GM18951 (cell line): ENCODE results near the gene CABYR.

Experiments used
- POLR2A ChIP-seq: IDR thresholded peaks from 4 replicates; pipeline ENCODE4 v1.6.1; 2011; ENCODE audit warnings: mild to moderate bottlenecking; ENCODE audit not compliant: insufficient read length, insufficient read depth; ENCODE audit errors: extremely low read depth
- in situ Hi-C: fragments of 300-500 bp; cut with MboI; formaldehyde crosslinking; loops from one replicate; pipeline ENCODE4 v1.12.0; 2022; ENCODE audit warnings: low sequenced_read_pairs, mixed read lengths, inconsistent platforms; ENCODE audit not compliant: unreplicated experiment

The CABYR gene, protein sequence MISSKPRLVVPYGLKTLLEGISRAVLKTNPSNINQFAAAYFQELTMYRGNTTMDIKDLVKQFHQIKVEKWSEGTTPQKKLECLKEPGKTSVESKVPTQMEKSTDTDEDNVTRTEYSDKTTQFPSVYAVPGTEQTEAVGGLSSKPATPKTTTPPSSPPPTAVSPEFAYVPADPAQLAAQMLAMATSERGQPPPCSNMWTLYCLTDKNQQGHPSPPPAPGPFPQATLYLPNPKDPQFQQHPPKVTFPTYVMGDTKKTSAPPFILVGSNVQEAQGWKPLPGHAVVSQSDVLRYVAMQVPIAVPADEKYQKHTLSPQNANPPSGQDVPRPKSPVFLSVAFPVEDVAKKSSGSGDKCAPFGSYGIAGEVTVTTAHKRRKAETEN

DNA sequence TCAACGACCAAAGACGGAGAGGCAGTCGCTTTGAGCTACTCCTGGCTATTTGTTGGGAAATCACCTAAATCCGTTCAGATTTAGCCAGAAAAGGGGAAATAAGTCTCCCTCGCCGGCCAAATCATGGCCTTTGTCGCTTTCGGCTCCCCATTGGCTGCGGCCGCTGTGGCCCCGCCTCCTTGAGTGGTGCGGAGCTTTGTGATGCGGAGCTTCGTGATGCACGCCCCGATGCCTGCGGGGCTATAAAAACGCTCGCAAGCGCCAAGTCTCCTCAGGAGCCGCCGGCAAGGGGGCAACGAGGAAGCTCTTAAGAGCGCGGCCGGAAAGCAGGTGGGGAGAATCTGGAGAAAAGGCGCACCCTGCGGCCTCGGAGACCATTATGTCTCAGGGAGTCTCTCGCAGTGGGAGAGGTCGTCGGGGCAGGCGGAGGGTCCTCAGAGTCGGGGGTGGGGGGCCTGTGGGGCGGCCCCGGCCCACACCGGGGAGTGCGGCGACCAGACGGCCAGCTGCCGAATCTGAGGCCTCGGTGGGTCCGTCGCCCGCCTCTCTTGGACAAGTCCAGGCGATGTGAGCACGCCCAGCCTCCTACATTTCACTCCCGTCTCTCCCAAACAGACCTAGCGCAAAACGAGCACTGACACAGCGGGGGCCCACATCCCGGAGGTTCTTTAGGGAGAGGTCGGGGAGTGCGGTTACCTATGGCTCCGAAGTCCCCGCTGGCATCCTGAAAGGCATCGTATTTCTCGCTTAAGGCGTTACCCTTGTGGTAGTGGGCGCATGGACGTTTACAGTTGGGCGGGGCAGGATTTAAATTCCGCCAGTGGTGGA is at the start of gene CABYR:
TSS of gene CABYR (plus strand) at position 274 of the 828 bp plus-strand sequence. CDS start 4,053 bp downstream, outside the sequence.
- in situ Hi-C loops = no loop called here

DNA sequence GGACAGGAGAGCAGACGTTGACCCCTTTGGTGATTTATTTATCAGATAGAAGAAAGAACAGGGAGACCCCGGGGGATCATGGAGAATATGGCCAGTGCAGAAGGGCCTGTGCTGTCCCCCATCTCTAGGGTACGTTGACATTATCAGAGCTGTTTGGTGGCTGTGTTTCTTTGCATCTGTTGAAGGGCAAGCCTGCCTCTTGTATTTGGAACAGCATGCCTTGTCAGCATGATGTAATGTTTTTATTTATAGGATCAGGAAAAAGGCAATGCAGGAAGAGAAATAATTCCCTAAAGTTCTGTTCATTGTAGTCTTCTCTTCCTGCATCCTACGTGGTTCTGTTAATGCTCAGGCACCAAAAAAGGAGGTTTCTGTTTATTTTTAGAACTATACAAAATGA is 49.8 kb upstream of the CABYR start:
- in situ Hi-C loops = no loop called here
- no peak for TF ChIP-seq POLR2A

More for the DNA sequence above, at the start of gene CABYR:
- peak; percentile 53 for TF ChIP-seq POLR2A

DNA sequence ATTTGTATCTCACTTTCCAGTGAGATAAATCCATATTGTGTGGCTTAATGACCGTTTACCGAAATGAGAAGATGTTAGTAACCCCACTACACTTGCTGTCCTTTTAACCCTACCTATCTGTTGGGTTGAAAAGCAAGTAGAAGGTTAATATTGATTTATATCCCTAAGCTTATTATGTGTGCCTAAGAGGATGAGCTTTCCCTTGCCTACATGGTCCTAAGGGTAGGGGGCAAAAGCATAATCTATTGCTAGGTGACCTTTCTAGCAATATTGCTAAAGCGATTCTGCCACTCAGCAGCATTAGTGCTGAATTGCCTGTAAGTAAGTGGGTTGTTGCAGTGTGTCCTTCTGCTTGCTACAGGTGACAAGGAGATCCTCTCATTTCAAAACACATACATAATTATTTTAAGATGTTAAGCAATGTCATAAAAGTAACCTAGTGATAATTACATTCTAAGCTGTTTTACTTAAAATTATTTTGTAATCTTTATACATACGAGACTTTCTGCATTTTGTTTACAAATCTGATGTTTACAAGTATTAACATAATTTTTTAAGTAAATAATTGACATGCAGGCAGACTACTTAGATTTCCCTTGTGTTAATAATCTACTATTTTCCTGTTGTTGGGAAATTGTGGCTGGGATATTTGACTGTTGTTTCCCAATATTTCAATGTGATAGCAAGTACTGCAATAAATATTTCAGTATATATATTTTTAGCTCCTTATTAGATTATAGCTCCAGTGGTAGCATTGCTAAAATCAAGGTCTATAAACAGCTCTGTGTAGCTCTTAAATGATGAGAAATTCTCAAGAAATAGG is 49.1 kb upstream of the CABYR start:
- no peak for TF ChIP-seq POLR2A
- in situ Hi-C loops = no loop called here

DNA sequence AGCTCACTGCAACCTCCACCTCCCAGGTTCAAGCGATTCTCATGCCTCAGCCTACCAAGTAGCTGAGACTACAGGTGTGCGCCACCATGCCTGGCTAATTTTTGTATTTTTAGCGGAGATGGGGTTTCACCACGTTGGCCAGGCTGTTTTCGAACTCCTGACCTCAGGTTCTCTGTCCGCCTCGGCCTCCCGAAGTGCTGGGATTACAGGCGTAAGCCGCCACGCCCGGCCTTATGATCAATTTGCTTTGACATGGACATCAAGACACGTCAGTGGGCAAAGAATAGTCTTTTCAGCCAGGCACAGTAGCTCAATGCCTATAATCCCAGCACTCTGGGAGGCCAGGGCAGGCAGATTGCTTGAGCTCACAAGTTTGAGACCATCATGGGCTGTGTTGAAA is 48.0 kb upstream of the CABYR start:
- no peak for TF ChIP-seq POLR2A
- in situ Hi-C loops = no loop called here

DNA sequence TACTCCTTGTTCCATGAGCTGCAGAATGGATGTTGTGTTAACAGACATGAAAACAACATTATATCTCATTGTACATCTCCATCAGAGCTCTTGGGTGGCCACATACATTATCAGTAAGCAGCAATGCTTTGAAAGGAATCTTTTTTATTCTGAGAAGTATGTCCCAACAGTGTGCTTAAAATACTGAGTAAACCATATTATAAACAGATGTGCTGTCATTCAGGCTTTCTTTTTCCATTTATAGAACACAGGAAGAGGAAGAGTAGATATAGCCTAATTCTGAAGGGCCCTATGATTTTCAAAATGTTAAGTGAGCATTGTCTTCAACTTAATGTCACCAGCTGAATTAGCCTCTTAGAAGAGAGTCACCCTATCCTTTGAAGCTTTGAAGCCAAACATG is 44.3 kb upstream of the CABYR start:
- no peak for TF ChIP-seq POLR2A
- in situ Hi-C loops = no loop called here

DNA sequence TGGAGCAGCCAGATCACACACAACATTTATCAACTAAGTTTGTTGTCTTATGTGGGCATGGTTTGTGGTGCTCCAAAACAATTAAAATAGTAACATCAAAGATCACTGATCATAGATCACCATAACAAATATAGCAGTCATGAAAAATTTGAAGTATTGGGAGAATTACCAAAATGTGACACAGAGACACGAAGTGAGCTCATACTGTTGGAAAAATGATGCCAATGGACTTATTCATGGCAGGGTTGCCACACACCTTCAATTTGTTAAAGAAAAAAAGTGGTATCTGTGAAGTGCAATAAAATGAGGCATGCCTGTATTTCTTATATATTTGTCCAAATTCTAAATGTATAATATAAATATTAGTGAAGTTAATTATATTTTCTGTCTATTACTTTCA is 42.9 kb upstream of the CABYR start:
- TF ChIP-seq POLR2A = no peak
- in situ Hi-C loops = no loop called here

DNA sequence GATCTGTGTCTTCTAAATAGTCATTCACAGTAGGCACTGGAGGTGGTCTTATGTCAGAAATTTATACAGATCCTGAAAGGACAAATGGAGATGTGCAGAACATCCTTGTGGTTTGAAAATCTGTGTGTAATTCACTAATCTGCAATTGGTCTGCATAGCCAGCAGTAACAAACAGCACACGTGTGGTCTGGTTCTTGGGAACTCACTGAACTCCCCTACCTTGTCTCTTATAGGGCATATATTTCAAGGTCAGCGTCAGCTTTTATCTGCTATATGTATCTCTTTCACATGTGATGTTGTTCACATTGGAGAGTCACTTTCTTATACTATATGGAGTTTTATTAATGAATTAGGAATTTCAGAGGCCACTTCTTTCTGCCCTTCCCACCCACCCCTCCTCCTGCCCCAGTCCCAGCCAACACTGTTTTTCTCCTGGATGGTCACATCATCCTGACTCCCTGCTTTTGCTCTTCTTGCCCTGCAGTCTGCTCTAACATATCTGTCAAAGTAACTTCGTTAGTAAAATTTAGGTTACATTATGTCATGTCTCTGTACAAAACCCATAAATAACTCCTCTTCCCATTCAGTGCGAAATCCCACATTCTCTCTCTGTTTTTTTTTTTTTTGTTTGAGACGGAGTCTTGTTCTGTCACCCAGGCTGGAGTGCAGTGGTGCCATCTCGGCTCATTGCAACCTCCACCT is 35.4 kb upstream of the CABYR start:
- in situ Hi-C loops = no loop called here
- TF ChIP-seq POLR2A = no peak

DNA sequence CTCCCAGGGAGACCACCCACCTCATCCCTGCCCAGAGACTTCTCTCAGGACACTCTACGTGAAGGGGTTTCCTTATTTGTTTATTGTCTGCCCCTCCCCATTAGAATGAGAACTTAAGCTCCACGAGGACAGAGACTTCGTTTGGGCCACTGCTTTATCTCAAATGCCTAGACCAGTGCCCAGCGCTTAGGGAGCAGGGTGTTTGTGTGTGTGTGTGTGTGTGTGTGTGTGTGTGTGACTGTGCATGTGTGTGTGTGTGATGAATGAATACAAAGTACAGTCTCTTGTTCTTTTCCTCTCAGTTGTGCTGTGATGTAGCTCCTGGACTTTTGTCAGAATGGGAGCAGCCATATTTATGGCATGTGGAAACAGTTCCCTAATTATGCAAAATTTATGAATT is 34.4 kb upstream of the CABYR start:
- TF ChIP-seq POLR2A = no peak
- in situ Hi-C loops = no loop called here

DNA sequence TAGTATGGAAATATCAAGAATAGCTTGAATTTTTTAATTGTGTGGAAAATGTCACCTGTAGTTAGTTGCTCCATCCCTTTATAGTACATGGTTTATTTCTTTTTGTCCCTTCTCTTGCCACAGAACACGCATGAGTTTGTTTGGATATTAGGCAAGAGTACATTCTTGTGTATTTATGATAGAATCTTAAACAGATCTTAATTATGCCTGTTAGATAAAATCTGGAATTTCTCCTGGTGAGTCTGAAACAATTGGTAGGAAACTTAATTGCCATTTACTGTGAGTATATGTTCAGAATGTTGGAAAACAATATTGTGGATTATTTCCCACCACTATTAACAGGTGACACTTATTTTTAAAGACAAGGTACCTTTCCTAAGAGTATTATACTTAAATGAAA is 30.2 kb upstream of the CABYR start:
- in situ Hi-C loops = no loop called here
- no peak for TF ChIP-seq POLR2A

DNA sequence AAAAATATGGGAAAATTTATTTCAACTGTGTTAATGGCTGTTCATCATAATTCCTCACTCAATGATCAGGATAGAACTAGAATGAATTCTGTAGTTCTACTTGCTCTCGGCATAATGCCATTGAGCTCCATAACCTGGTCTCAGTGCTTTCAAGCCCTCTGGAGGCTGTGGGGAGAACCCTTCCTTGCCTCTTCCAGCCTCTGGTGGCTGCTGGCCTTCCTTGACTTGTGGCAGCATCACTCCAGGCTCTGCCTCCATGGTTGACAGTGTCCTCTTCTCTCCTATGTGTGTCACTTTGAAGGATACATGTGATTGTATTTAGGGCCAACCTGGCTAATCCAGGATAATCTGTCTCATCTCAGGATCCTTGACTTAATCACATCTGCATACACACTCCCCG is 26.9 kb upstream of the CABYR start:
- no peak for TF ChIP-seq POLR2A
- in situ Hi-C loops = loop anchor here (10.0 kb wide), 1 partner anchor 267 kb away; no protein-coding TSS in a partner anchor

DNA sequence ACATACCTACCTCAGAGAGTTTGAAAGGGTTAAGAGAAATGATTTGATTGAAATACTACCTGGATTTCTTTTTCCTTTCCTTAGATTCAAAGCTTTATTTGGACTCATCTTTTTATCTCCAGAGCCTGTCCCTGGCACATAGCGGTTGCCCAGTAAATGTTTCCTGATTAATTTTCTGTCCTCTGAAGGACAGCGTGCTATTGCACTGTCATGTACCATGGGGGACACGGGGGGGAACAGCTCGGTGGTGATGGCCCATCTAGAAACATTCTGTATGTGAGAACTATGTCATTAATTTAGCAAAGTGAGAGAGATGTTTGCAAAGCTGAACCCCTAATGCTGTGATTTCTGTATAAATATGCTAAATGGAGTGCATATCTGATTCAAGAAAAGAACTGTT is 26.4 kb upstream of the CABYR start:
- TF ChIP-seq POLR2A = no peak
- in situ Hi-C loops = loop anchor here (10.0 kb wide), 1 partner anchor 268 kb away; no protein-coding TSS in a partner anchor

DNA sequence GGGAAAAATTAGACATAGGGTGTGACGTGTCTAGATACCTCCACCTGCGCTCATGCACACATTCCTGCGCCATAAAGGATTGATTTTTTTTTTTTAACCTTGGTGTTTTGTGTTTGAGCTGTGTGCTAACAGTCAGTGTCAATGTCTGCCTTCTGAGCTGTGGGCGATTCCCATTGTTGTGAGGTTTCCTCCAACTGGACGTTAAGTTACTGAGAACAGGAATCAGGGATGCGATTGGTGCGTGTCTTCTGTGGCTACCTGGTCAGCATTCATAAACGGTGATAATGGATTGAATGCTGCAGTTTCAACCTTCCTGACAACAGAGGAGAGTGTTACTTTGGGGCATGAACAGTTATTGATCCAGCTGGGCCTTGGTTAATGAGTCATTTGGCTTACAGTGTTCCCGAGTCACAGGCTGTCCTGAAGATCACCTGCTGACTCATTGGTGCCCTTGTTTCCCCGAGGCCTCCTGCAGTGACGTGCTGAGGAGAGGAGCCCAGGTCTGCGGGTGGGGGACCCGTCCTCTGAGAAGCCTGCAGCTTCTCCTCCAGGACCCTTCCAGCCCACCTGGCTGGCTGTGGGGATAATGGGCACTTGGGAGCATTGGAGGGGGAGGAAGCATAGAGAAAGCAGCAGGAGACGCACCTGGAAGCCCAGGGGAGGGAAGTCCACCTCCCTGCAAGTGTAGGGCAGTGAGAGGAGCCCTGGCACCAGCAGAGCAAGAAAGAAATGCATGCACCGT is 25.8 kb upstream of the CABYR start:
- in situ Hi-C loops = loop anchor here (10.0 kb wide), 1 partner anchor 268 kb away; no protein-coding TSS in a partner anchor
- TF ChIP-seq POLR2A = no peak

DNA sequence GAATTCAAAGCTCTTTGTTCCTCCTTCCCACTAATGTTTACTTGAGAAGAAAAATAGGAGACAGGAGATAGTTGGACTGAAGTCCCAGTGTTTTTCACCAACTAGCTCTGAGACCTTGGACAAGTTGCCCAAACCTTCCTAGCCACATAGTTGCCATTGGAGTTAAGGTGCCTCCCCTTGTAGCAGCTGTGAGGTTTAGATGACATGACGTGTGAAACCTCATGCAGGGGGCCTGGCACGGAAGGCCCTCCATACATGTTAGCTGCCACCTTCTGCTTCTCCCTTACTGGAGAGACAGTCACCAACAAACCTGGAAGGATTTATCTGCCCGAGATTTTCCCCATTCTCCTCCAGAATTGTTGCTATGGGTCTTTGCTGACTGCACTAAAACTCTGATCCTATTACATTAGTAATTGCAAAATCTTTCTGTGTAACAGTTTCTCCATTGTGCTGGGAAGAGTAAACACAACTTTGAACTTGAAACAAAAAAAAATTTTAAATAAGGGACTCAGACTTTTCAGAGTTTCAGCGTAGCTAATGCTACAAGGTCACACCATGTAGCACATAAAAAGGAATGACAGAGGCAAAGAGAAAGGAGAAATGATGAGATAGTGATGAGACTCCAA is 23.8 kb upstream of the CABYR start:
- no peak for TF ChIP-seq POLR2A
- in situ Hi-C loops = loop anchor here (10.0 kb wide), 1 partner anchor 270 kb away; no protein-coding TSS in a partner anchor
